GM19240 (cell line): Measurements from ENCODE around the gene PHC1.
A peak's percentile ranks its signal among the peaks of the same experiment; 100 is the strongest.
"Not testable (repeated sequence)": the region's sequence is repeated elsewhere in the genome, so short reads cannot be mapped to it uniquely, and the experiment has no call there.

ENCODE experiments used
- DNase-seq: peaks from one replicate; pipeline ENCODE4 v3.0.0; 2011; ENCODE audit warnings: low spot score; ENCODE audit not compliant: insufficient read length

PHC1 gene

GRCh38 chr12:8909752-8910151, 4.6 kb upstream of the PHC1 start:
- no peak for DNase-seq

GRCh38 chr12:8911606-8912268, 2.6 kb upstream of the PHC1 start:
- DNase-seq = no peak

- peak; percentile 14 for DNase-seq
These were observed 1.4 kb upstream of the PHC1 start for GRCh38 chr12:8912914-8913313.

GRCh38 chr12:8913702-8914032, 642 bp upstream of the PHC1 start:
- no peak for DNase-seq

- DNase-seq = peak; percentile 72
These were observed 612 bp downstream of the PHC1 start for GRCh38 chr12:8914716-8915526.

GRCh38 chr12:8916154-8916553, 1.8 kb downstream of the PHC1 start:
- DNase-seq = no peak

- DNase-seq = no peak
These were observed 2.7 kb downstream of the PHC1 start for GRCh38 chr12:8917031-8917430.

- no peak for DNase-seq
These were observed 3.4 kb downstream of the PHC1 start for GRCh38 chr12:8917751-8918150.

- DNase-seq = not testable (repeated sequence)
These were observed 5.3 kb downstream of the PHC1 start for GRCh38 chr12:8919643-8920042.

GRCh38 chr12:8922544-8922943, 8.2 kb downstream of the PHC1 start:
- no peak for DNase-seq

- DNase-seq = not testable (repeated sequence)
These were observed 16.5 kb downstream of the PHC1 start for GRCh38 chr12:8930655-8931323.

GRCh38 chr12:8932464-8932863, 18.2 kb downstream of the PHC1 start:
- not testable (repeated sequence) for DNase-seq

- not testable (repeated sequence) for DNase-seq
These were observed 19.8 kb downstream of the PHC1 start for GRCh38 chr12:8934080-8934479.

GRCh38 chr12:8936735-8937134, 22.4 kb downstream of the PHC1 start:
- DNase-seq = no peak

GRCh38 chr12:8937842-8938442, 23.6 kb downstream of the PHC1 start:
- DNase-seq = not testable (repeated sequence)

GRCh38 chr12:8941691-8942478, 27.6 kb downstream of the PHC1 start:
- DNase-seq = no peak

- no peak for DNase-seq
These were observed 29.4 kb downstream of the PHC1 start for GRCh38 chr12:8943565-8944186.

GRCh38 chr12:8946733-8947132, 32.4 kb downstream of the PHC1 start:
- DNase-seq = no peak

- no peak for DNase-seq
These were observed 33.4 kb downstream of the PHC1 start for GRCh38 chr12:8947737-8948136.

GRCh38 chr12:8948701-8949341, 34.5 kb downstream of the PHC1 start:
- no peak for DNase-seq
